NCI-H2107 treated with DMSO at 0.1 percent for 48 hours (cell line): ENCODE measurements around the gene TRERF1.

Experiments used
- DNase-seq: peaks from one replicate; lab custom pipeline; 2025; ENCODE audit not compliant: unreplicated experiment; lab: John Stamatoyannopoulos, UW

The TRERF1 gene

GRCh38 chr6:42279144-42279781, 172.5 kb downstream of the TRERF1 start:
- DNase-seq, result no peak

- DNase-seq, result no peak
Observed at GRCh38 chr6:42278131-42278853, 173.4 kb downstream of the TRERF1 start.

- DNase-seq, result no peak
Observed at GRCh38 chr6:42276034-42276890, 175.5 kb downstream of the TRERF1 start.

GRCh38 chr6:42275376-42276033, 176.2 kb downstream of the TRERF1 start:
- no peak for DNase-seq

- DNase-seq, result no peak
Observed at GRCh38 chr6:42274898-42275297, 176.8 kb downstream of the TRERF1 start.

- DNase-seq, result no peak
Observed at GRCh38 chr6:42271834-42272805, 179.6 kb downstream of the TRERF1 start.

GRCh38 chr6:42269974-42270510, 181.7 kb downstream of the TRERF1 start:
- DNase-seq, result no peak

GRCh38 chr6:42269553-42269952, 182.2 kb downstream of the TRERF1 start:
- DNase-seq, result no peak

- DNase-seq, result no peak
Observed at GRCh38 chr6:42268835-42269204, 182.9 kb downstream of the TRERF1 start.

GRCh38 chr6:42268016-42268834, 183.5 kb downstream of the TRERF1 start:
- DNase-seq, result no peak

- no peak for DNase-seq
Observed at GRCh38 chr6:42266538-42266937, 185.2 kb downstream of the TRERF1 start.

GRCh38 chr6:42264852-42265390, 186.8 kb downstream of the TRERF1 start:
- no peak for DNase-seq

- no peak for DNase-seq
Observed at GRCh38 chr6:42264162-42264851, 187.4 kb downstream of the TRERF1 start.

- DNase-seq, result no peak
Observed at GRCh38 chr6:42263165-42263728, 188.5 kb downstream of the TRERF1 start.

GRCh38 chr6:42260972-42261371, 190.8 kb downstream of the TRERF1 start:
- no peak for DNase-seq

GRCh38 chr6:42260396-42260888, 191.3 kb downstream of the TRERF1 start:
- no peak for DNase-seq

- no peak for DNase-seq
Observed at GRCh38 chr6:42259841-42260395, 191.8 kb downstream of the TRERF1 start.
